NB4 (cell line): ENCODE data around the gene CHPF.

Experiments
- DNase-seq: peaks from one replicate; pipeline ENCODE4 v3.0.0; 2010; ENCODE audit warnings: low read depth
- H3K4me3 ChIP-seq: one replicate; pipeline ENCODE4 v1.5.1; 2011; ENCODE audit warnings: mild to moderate bottlenecking, low read depth, low read length, moderate library complexity
- CTCF ChIP-seq: IDR thresholded peaks from one replicate; pipeline ENCODE4 v1.5.1; 2012; ENCODE audit warnings: low read depth, low read length
- MAX ChIP-seq: IDR thresholded peaks from 2 replicates; pipeline ENCODE4 v1.6.1; 2011; ENCODE audit warnings: low read depth, low read length
- MYC ChIP-seq: IDR thresholded peaks from 2 replicates; pipeline ENCODE4 v1.6.1; 2011; ENCODE audit warnings: low read depth, low read length
- POLR2A ChIP-seq: IDR thresholded peaks from 2 replicates; pipeline ENCODE4 v1.6.1; 2011; ENCODE audit warnings: mild to moderate bottlenecking; ENCODE audit not compliant: insufficient read length; ENCODE audit errors: extremely low read depth

The CHPF gene

GRCh38 chr2:219497495-219498279 lies 45.9 kb downstream of the CHPF start:
- TF ChIP-seq POLR2A (peak; percentile 21), MYC (peak; percentile 35; the same call in 1 of the 2 replicates), MAX (peak; percentile 21; the same call in 1 of the 2 replicates), CTCF (no peak)
- DNase-seq: peak; percentile 76
- H3K4me3 ChIP-seq: peak overlapping the region; percentile 68

- H3K4me3 ChIP-seq: no peak overlapping the region
- no peak for TF ChIP-seq POLR2A
- TF ChIP-seq MYC: no peak
- no peak for TF ChIP-seq MAX
- TF ChIP-seq CTCF: no peak
- DNase-seq: no peak
These were observed 46.6 kb downstream of the CHPF start for GRCh38 chr2:219496825-219497494.

- TF ChIP-seq POLR2A: no peak
- no peak for TF ChIP-seq CTCF
- TF ChIP-seq MYC: no peak
- TF ChIP-seq MAX: no peak
- H3K4me3 ChIP-seq: no peak overlapping the region
- DNase-seq: no peak
These were observed 47.3 kb downstream of the CHPF start for GRCh38 chr2:219496247-219496824.

GRCh38 chr2:219495531-219496122 lies 48.0 kb downstream of the CHPF start:
- TF ChIP-seq CTCF (peak; percentile 89), POLR2A (no peak), MYC (no peak), MAX (peak; percentile 94)
- DNase-seq: peak; percentile 82
- no peak overlapping the region for H3K4me3 ChIP-seq

GRCh38 chr2:219494952-219495530 lies 48.6 kb downstream of the CHPF start:
- no peak overlapping the region for H3K4me3 ChIP-seq
- DNase-seq: no peak
- TF ChIP-seq MAX: no peak
- TF ChIP-seq MYC: no peak
- no peak for TF ChIP-seq CTCF
